Right renal pelvis (tissue), 4 donors: ENCODE measurements around the gene ZNF446. TPM values are rescaled to one million over a fixed set of nuclear protein-coding genes. Genes with fewer than 3 reads are reported as not detected.
"Not testable (repeated sequence)": the region's sequence is repeated elsewhere in the genome, so short reads cannot be mapped to it uniquely, and the experiment has no call there.

Experiments used
- DNase-seq, 4 donors: peaks; one replicate each; pipeline ENCODE4 v3.0.0-alpha.2; 2013; ENCODE audit warnings: low read depth in 4 of 4, low spot score in 3 of 4, missing footprints in 1 of 4
- polyA plus RNA-seq, 4 donors: library from polyadenylated mRNA; unstranded; fragments of 120-200 nt; gene quantifications; one replicate each; pipeline ENCODE4 v1.2.1, GENCODE V29; 2013; ENCODE audit not compliant: insufficient read length in 4 of 4

Gene ZNF446
- polyA plus RNA-seq, 4 donors: 14.4 to 19.0 (median 15.5) TPM

DNA sequence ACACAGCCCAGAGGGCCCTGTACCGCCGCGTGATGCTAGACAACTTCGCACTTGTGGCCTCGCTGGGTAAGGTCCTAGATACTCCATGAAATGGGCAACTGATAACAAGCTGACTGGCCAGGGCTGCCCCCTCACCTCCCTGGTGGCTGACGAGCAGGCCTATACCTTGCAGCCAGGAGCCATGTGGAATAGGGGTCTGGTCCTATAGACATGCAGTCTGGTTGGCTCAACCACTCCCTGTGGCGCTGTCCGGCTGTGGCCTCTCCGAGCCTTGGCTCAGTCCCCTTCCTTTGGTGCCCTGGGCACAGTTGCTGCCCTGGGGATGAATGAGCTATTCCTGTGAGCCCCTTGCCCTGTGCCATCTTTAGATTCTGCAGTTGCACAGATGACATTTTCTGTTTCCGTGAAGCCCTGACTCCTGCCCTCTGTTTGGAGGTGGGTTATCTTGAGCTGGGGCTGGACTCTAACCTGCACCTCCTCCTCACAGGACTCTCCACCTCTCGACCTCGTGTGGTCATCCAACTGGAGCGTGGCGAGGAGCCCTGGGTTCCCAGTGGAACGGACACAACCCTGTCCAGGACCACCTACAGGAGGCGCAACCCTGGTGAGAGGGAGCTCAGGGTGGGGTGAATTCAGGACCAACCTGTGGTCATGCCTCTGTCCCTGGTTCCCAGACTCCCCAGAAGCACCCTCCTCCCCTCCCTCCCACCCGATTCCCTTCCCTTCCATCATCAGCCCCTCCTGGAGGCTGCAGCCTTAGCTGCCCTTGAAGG is 6.7 kb upstream of the ZNF446 start:
- no peak for DNase-seq

DNA sequence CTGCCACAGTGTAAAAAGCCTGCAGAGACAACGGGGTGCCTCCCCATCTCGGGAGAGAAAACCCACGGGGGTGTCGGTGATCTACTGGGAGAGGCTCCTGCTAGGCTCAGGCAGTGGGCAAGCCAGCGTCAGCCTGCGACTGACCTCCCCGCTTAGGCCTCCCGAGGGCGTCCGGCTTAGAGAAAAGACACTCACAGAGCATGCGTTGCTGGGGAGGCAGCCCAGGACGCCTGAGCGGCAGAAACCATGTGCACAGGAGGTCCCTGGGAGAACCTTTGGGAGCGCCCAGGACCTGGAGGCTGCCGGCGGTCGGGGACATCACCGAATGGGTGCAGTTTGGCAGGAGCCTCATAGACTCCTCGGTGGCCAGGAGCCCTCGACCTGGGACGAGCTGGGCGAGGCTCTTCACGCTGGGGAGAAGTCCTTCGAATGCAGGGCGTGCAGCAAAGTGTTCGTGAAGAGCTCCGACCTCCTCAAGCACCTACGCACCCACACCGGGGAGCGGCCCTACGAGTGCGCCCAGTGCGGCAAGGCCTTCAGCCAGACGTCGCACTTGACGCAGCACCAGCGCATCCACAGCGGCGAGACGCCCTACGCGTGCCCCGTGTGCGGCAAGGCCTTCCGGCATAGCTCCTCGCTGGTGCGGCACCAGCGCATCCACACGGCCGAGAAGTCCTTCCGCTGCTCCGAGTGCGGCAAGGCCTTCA is 5.2 kb upstream of the ZNF446 start:
- DNase-seq: not testable (repeated sequence)

DNA sequence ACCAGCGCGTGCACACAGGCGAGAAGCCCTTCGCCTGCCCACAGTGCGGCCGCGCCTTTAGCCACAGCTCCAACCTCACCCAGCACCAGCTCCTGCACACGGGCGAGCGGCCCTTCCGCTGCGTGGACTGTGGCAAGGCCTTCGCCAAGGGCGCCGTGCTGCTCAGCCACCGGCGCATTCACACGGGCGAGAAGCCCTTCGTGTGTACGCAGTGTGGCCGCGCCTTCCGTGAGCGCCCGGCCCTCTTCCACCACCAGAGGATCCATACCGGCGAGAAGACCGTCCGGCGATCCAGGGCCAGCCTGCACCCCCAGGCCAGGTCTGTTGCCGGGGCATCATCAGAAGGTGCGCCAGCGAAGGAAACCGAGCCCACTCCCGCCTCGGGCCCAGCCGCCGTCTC is 4.4 kb upstream of the ZNF446 start:
- no peak for DNase-seq

DNA sequence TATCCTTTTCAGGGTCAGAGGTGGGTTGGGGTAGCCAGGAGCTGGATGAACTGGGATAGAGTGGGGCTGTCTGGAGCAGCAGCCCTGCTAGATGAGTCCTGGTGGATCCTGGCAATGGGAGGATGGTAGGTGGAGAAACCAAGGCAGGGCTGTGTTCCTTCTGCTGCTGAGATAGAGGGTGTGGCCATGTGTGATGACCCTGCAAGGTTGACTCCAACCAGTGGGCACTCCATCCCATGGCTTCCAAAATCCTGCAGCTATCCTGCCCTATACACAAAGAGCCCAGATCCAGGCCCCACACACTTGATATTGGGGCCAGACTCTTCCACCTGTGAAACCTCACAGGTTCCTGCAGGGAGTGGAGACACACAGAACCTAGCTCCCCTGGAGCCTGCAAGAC is 2.4 kb upstream of the ZNF446 start:
- no peak for DNase-seq

DNA sequence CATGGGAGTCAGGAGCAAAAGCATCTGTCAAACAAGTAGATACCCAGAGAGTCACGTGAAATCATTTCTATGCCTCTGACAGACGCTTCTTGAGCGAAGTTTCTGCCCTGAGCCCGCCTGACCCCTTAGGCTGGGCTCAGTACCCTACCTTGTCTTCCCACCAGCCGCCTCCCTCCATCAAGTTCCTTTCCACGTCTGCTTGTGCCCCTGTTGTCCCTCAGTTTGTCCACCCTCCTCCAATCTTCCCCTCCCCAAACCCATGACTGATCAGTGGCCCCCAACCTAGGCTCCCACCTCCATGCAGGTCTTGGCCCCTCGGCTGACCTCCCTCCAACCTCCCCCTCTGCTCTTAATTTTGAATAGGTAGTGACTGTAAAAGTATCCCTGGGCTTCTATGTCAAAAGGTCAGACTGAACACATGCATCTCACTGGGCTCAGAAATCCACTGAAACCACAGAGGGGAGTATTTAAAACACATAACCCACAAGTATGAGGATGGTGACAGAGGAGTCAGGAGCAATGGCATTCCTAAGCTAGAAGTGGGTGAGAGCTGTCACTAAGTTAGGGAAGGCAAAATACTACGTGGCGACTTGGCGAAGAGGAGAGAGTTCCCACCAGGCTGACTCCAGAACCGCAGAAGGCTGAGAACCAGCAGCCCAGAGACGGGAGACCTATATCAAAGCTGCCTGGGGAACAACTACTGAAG is 1.7 kb upstream of the ZNF446 start:
- DNase-seq: no peak

DNA sequence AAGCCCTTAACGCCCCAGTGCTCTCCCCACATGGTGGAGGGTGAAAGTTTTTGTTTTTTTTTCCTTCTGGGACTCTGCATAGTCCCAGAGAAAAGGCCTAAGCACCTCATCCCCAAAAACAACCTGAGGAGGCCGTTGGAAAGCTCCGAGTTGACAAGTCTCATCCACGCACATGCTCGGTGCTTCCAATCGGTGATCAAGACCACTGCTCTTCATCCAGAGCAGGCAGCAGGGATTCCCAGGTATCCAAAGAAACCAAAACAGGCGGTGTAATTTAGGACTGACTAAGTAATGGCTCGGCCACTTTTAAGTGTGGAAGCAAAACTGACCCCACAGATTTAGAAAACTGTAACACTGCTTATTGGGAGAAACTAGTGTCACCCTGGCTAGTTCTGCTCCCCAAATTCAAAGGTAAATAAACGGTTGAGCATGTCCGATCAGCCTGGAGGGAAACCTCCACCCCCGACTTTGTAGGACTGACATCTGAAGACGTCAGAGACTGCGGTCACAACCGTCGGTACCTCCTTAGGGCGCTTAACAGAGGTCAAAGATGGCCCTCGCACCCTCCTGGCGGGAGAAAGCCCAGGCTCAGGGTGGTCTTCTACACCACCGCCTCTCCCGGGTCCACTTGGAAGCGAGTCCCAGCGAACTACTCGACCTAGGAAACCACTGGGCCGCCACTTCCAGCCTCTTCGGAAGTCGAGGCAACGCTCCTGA is 997 bp upstream of the ZNF446 start:
- no peak for DNase-seq

DNA sequence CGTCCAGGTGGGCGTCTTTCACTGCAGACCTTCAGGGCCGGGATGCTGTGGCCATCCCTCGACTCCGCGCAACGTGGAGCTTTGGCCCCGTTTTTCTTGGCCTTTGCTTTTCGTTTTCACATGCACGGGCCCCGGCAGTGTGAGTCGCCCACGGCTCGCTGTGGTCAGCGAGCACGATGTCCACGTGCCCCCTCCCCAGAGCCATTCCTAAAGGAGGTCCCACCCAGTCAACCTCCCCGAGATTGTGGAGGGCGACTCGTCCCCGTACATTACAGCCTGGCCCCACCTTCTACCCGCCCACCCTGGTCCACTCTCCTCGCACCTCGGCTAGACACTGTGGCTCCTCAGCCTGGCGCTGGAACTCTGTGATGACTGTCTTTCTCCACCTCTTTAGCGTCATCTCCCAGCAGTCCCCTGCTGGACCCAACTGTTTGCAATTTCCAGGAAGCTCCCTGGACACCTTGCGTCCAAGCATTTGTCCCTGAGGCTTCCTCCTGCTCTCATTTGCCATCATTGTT is 405 bp downstream of the ZNF446 start:
- no peak for DNase-seq

DNA sequence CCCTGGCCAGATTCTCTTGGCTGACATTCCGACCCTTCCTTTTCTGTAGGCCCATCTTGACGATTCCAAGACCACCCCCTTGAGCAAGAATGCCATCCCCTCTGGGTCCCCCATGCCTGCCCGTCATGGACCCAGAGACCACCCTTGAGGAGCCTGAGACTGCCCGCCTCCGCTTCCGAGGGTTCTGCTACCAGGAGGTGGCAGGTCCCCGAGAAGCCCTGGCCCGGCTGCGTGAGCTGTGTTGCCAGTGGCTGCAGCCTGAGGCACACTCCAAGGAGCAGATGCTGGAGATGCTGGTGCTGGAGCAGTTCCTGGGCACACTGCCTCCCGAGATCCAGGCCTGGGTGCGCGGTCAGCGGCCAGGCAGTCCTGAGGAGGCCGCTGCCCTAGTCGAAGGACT is 978 bp downstream of the ZNF446 start:
- no peak for DNase-seq

DNA sequence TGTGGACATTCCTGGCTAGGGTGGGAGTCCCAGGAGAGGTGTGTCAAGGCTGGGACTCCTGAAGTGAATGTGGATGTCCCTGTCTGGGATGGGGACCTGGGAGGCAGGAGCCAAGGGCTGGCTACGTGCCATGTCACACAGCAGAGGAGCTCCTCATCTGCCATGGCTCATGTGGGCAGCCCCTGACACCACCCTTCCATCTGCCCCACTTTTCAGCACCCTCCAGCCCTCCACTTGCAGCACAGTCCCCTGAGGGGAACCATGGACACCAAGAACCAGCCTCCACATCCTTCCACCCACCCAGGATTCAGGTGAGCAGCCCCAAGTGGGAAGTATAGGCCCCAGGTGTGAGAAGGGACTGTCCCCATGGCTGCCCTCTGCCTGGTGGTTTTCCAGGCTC is 1.7 kb downstream of the ZNF446 start:
- DNase-seq: no peak

DNA sequence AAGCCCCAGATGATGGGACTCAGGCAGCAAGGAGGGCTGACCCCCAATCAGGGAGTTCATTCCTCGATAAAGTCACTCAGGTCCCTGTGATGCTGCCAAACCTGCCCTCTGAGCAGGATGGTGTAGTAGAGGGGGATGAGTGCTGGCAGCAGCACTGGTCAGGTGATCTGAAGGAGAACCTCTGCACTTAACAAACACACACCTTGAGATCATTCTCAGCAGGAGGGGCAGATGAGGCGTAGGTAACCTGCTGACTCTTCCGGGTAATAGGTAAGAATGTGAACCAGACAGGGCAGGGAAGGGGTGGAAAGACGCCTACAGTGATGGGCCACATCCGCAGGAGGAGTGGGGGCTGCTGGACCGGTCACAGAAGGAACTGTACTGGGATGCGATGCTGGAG is 3.2 kb downstream of the ZNF446 start:
- DNase-seq: no peak

DNA sequence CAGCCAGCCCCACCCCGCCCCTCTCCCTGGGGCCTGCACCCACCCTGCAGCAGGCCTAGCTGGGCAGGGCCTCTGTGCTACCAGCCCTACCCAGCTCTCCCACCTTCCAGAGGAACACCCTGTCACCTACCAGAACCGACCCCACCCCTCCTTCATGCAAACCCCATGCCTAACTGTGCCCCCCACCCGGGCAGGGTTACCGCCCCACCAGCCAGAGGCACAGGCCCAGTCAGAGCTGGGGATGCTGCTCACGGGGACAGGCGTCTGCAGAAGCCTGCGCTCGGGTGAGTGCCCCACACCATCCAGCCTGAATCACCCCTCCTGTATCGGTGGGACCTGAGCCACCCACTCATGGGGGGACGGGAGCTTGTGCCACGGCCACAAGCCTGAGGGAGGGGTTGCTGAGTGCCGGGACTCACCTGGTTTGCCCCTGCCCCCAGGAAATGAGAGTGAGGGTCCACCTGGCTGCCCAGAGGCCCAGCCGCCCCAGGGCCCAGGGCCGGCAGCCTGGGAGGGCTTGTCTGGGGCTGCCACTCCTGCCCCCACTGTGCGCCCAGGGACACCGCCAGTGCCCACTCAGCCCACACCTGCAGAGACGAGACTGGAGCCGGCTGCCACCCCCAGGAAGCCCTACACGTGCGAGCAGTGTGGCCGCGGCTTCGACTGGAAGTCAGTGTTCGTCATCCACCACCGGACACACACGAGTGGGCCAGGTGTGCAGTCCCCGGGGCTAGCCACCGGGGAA is 3.8 kb downstream of the ZNF446 start:
- DNase-seq: no peak

DNA sequence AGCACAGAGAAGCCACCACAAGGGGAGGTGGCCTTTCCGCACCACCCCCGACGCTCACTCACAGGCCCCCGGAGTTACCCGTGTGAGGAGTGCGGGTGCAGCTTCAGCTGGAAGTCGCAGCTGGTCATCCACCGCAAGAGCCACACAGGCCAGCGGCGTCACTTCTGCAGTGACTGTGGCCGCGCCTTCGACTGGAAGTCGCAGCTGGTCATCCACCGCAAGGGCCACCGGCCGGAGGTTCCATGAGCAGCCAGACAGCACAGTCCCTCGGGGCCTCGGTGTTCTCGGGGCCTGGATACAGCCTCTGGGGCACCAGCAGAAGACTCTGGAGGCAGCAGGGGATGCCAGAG is 4.3 kb downstream of the ZNF446 start:
- DNase-seq: no peak

DNA sequence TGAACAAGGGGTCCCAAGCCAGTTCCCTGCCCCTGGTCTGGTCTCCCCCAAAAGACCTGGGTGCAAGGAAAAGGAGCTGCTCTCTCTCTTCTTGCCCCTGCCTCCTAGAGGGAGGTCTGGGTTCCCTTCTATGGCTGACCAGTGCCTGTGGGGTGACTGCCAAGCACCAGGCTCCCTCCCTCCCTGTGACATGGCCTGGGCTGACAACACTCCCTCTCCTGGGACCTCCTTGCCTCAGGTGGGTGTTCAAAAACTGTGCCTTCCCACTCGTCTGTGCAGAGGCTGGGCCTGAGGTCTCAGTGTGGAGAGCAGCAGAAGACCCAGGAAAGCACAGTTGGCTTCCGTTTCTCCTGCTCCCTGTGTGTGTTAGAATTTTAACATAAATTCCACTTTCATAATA is 4.7 kb downstream of the ZNF446 start:
- no peak for DNase-seq

DNA sequence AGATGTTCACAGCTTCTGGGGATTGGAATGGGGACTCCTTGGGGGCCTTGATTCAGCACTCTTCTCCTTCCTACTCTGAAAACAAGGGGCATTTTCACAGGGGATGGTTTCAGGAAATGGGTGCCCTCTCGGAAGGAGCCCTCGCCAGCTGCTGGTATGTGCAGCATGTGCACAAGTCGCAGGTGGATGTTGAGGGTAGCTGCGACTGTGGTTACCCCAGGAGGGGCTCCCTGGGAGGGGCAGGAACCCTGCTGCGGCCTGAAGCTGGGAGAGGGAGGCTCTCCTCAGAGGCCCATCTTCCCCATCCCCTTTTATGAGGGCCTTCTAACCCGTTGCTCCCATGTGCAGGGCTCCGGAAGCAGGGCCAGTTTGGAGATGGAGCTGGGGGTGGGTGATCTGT is 6.2 kb downstream of the ZNF446 start:
- no peak for DNase-seq

DNA sequence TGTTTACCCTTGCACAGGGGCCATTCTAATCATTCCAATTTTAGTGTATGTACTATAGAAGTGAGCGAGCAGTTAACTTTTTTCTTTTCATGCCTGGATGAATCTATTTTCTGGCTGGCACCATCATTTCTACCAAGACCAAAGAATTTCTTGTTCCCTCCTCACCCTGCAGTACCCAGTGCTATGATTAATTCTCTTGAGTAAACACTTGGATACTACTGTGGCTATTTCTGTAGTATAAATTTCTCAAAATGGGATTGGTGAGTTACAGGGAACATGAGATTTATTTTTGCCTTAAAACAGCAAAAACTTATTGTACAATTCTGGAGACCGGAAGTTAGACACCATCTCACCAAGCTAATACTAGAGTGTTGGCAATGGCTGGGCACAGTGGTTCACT is 7.6 kb downstream of the ZNF446 start:
- DNase-seq: no peak

DNA sequence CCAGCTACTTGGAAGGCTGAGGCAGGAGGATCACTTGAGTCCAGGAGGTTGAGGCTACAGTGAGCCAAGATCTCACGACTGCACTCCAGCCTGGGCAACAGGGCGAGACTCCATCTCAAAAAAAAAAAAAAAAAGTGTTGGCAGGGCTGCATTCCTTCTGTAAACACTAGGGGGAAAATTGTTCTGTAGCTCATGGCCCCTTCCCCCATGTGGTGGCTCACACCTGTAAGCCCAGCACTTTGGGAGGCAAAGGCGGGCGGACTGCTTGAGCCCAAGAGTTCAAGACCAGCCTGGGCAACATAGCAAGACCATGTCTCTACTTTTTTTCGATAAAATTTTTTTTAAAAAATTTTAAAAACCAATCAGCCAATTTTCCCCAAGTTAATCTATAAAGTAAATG is 8.2 kb downstream of the ZNF446 start:
- not testable (repeated sequence) for DNase-seq

DNA sequence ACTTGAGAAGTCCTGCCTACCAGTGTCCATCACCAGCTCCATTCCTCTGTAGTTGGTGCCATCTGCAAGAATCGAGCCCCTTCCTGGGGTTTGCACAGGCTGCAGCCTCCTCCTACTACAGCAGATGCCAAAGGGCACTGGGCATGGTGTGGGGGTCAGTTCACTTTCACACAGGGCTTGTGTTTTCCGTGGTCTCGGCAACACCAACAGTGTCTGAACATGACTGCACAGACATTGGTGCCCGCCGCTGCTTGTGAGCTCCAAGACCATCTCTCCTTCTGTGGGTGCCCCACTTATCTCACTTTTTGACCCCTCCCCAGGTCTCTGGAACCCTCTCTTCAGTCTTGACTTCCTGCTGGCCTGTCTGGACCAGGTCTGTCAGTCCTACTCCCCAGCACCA is 15.2 kb downstream of the ZNF446 start:
- DNase-seq: no peak

DNA sequence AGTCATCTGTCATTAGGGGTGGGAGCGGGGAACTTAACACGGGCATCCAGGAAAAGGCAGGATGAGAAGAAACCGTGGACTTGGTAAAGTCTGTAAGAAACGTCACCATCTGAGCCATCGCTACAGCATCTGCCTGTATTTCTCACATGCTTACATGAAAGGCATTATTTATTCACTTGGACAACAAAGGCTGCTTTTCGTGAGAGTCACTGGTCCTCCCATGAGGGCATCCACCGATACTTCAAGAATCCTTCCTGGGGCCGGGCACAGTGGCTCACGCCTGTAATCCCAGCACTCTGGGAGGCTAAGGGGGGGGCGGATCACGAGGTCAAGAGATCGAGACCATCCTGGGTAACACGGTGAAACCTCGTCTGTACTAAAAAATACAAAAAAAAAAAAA is 16.1 kb downstream of the ZNF446 start:
- DNase-seq: no peak

DNA sequence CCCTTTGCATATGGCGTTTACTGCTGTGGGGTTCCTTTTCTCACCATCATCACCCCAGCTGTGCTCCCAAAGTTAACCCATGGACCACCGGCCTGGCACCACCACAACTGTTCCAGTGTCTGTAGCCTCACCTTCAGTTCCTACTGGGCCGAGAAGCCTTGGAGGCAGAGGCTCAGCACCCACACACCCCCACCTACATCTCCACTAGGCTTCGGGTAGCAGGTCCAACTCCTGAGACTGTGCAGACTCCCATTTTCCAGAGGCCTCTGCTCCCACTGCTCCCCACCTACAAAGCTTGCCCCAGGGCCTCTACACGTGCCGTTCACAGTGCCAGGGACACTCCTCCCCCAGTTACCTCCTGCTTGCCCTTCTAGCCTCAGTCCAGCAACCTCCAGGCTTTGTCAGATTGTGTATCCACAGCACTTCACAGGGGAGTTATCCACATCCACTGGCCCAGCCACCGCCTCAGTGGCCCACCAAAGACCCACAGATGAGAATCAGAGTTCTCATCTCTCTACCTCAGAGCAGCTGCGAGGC is 21.6 kb downstream of the ZNF446 start:
- no peak for DNase-seq
